Lung (tissue), 12 donors: ENCODE data around the gene PLP2. TPM values are rescaled to one million over a fixed set of nuclear protein-coding genes. Genes with fewer than 3 reads are reported as not detected.

Experiments used
- ATAC-seq: fragments of 200-7000 bp; cut with Tn5 transposase; one replicate; pipeline ENCODE4 v1.9.1; 2020; ENCODE audit warnings: moderate number of reproducible peaks; ENCODE audit not compliant: insufficient read depth, low FRiP score
- DNase-seq, 3 donors: peaks; one replicate each; pipeline ENCODE4 v3.0.0-alpha.2; 2013 to 2017
- H3K27ac ChIP-seq, 2 donors: one replicate each; pipeline ENCODE4 v1.5.1; 2013; ENCODE audit warnings: mild to moderate bottlenecking in 2 of 2, moderate library complexity in 2 of 2, control low read depth in 1 of 2, inconsistent platforms in 1 of 2, low read depth in 1 of 2, low read length in 1 of 2
- H3K27me3 ChIP-seq, 3 donors: one replicate each; pipeline ENCODE4 v1.5.1; 2013; ENCODE audit warnings: low read length in 2 of 3; ENCODE audit not compliant: control insufficient read depth in 3 of 3, insufficient read depth in 3 of 3
- H3K36me3 ChIP-seq, 4 donors: one replicate each; pipeline ENCODE4 v1.5.1; 2013; ENCODE audit warnings: low read length in 4 of 4, mild to moderate bottlenecking in 1 of 4, moderate library complexity in 1 of 4; ENCODE audit not compliant: control insufficient read depth in 4 of 4, insufficient read depth in 4 of 4
- H3K4me1 ChIP-seq, 5 donors: one replicate each; pipeline ENCODE4 v1.5.1; 2013; ENCODE audit warnings: low read length in 5 of 5, mild to moderate bottlenecking in 2 of 5, moderate library complexity in 1 of 5; ENCODE audit not compliant: control insufficient read depth in 5 of 5, insufficient read depth in 5 of 5
- H3K4me3 ChIP-seq: one replicate; pipeline ENCODE4 v1.5.1; 2013; ENCODE audit warnings: mild to moderate bottlenecking, control low read depth, moderate library complexity
- H3K9ac ChIP-seq, 2 donors: one replicate each; pipeline ENCODE4 v1.5.1; 2013; ENCODE audit warnings: low read length in 2 of 2, control low read depth in 1 of 2; ENCODE audit not compliant: insufficient read depth in 1 of 2
- H3K9me3 ChIP-seq, 4 donors: one replicate each; pipeline ENCODE4 v1.5.1; 2013; ENCODE audit warnings: low read length in 3 of 4, mild to moderate bottlenecking in 1 of 4, moderate library complexity in 1 of 4; ENCODE audit not compliant: control insufficient read depth in 4 of 4, insufficient read depth in 3 of 4
- CTCF ChIP-seq: IDR thresholded peaks from 2 replicates; pipeline ENCODE4 v1.5.1; 2012; ENCODE audit warnings: mild to moderate bottlenecking; ENCODE audit errors: control extremely low read depth, extremely low read depth
- WGBS, 2 donors: extraction: QIAGEN DNeasy Blood & Tissue Kit; methylation state at CpG; one replicate each; pipeline ENCODE4 v1.1.7; 2013; 5-methylcytosine and 5-hydroxymethylcytosine counted together
- polyA plus RNA-seq, 2 donors: library from polyadenylated mRNA; stranded (reverse); fragments of 200-250 nt; gene quantifications; one replicate each; pipeline ENCODE4 v1.2.1, GENCODE V29; 2013
- total RNA-seq, 2 donors: library from RNA; depleted of rRNA in 1 of 2; stranded (reverse); fragments of >200 nt in 1 of 2; gene quantifications; one replicate each; pipeline ENCODE4 v1.2.1, GENCODE V29; 2014 to 2021
- donor health status: control.
- donor health status: control.
- donor health status: Bipolar disorder and iron deficiency.
- donor health status: healthy.
- donor health status: DM: yes; HTN: yes; CAD: no.

The PLP2 gene
- total and polyA plus RNA-seq, 4 donors, result 8.9 to 222 (median 159) TPM

GRCh38 chrX:49174723-49175122, 3.0 kb downstream of the PLP2 start:
- TF ChIP-seq CTCF, result no peak
- Histone ChIP-seq H3K9me3 (peaks cover 0 to 8% (median 1%) of the 10 kb centered on the region in 4 donors), H3K4me3 (no peak overlapping the region), H3K9ac (no peak overlapping the region), H3K27me3 (peaks cover 0 to 5% (median 4%) of the 10 kb centered on the region in 3 donors), H3K4me1 (peaks cover 0 to 3% (median 0%) of the 10 kb centered on the region in 5 donors), H3K36me3 (peaks cover 0 to 18% (median 3%) of the 10 kb centered on the region in 4 donors), H3K27ac (no peak overlapping the region)
- WGBS, 2 donors, result 77 to 87% methylated on average over 3 of the region's 3 CpGs
- ATAC-seq, result no peak
- DNase-seq, result no peak

- Histone ChIP-seq H3K27ac (no peak overlapping the region), H3K4me3 (no peak overlapping the region), H3K4me1 (peaks cover 0 to 3% (median 0%) of the 10 kb centered on the region in 5 donors), H3K36me3 (peaks cover 0 to 18% (median 3%) of the 10 kb centered on the region in 4 donors), H3K27me3 (peaks cover 0 to 5% (median 0%) of the 10 kb centered on the region in 3 donors), H3K9ac (no peak overlapping the region), H3K9me3 (peaks cover 0 to 5% (median 0%) of the 10 kb centered on the region in 4 donors)
- ATAC-seq, result no peak
- WGBS, 2 donors, result 88 to 93% methylated on average over 39 to 43 of the region's 43 CpGs
- DNase-seq, result no peak
- no peak for TF ChIP-seq CTCF
Measured at GRCh38 chrX:49175435-49176274, 4.0 kb downstream of the PLP2 start.

- no peak overlapping the region for H3K9ac ChIP-seq
- peaks cover 0 to 18% (median 3%) of the 10 kb centered on the region in 4 donors for H3K36me3 ChIP-seq
- peak overlapping the region in 1 of 2 donors; percentile 28 for H3K27ac ChIP-seq
Measured at GRCh38 chrX:49176421-49177326, 5.0 kb downstream of the PLP2 start.

More at GRCh38 chrX:49176421-49177326, 5.0 kb downstream of the PLP2 start:
- no peaks in the 10 kb centered on the region for H3K27me3 ChIP-seq
- H3K4me3 ChIP-seq, result no peak overlapping the region
- no peak for DNase-seq
- TF ChIP-seq CTCF, result no peak
- 38 to 66% methylated on average over 8 to 27 of the region's 27 CpGs for WGBS, 2 donors
- no peak for ATAC-seq
- peaks cover 0 to 3% (median 0%) of the 10 kb centered on the region in 5 donors for H3K4me1 ChIP-seq
- peaks cover 0 to 5% (median 0%) of the 10 kb centered on the region in 4 donors for H3K9me3 ChIP-seq
